Measurements from ENCODE around the gene ZDHHC14. TPM values are rescaled to one million over a fixed set of nuclear protein-coding genes. Genes with fewer than 3 reads are reported as not detected.

ZDHHC14 gene
- total RNA-seq, 1 donor from 2014 or later = 6.8 TPM

GRCh38 chr6:157628463-157628862 lies 247.5 kb downstream of the ZDHHC14 start:
- no peaks in the 10 kb centered on the region for H3K9me3 ChIP-seq (ENCODE audit: control insufficient read depth in 3 of 3, low read length in 3 of 3)
- H3K9ac ChIP-seq (ENCODE audit: low read depth in 1 of 3, low read length in 3 of 3) = no peak overlapping the region
- no peak overlapping the region for H3K4me3 ChIP-seq (ENCODE audit: low read length in 3 of 3)
- H3K4me1 ChIP-seq (ENCODE audit: control insufficient read depth in 3 of 3, insufficient read depth in 3 of 3, low read length in 3 of 3) = peaks cover 13 to 19% (median 17%) of the 10 kb centered on the region in 3 donors
- peaks cover 0 to 3% (median 0%) of the 10 kb centered on the region in 3 donors for H3K36me3 ChIP-seq (ENCODE audit: control insufficient read depth in 3 of 3, insufficient read depth in 3 of 3, low read length in 3 of 3)
- no peaks in the 10 kb centered on the region for H3K27me3 ChIP-seq (ENCODE audit: control insufficient read depth in 3 of 3, insufficient read depth in 3 of 3, low read length in 3 of 3)
- H3K27ac ChIP-seq (ENCODE audit: low read depth, low read length) = no peak overlapping the region

- no peak overlapping the region for H3K4me3 ChIP-seq (ENCODE audit: low read length in 3 of 3)
- H3K27me3 ChIP-seq (ENCODE audit: control insufficient read depth in 3 of 3, insufficient read depth in 3 of 3, low read length in 3 of 3) = no peaks in the 10 kb centered on the region
- no peak overlapping the region for H3K9ac ChIP-seq (ENCODE audit: low read depth in 1 of 3, low read length in 3 of 3)
- peaks cover 0 to 3% (median 0%) of the 10 kb centered on the region in 3 donors for H3K36me3 ChIP-seq (ENCODE audit: control insufficient read depth in 3 of 3, insufficient read depth in 3 of 3, low read length in 3 of 3)
- peaks cover 13 to 19% (median 17%) of the 10 kb centered on the region in 3 donors for H3K4me1 ChIP-seq (ENCODE audit: control insufficient read depth in 3 of 3, insufficient read depth in 3 of 3, low read length in 3 of 3)
- no peak overlapping the region for H3K27ac ChIP-seq (ENCODE audit: low read depth, low read length)
- no peaks in the 10 kb centered on the region for H3K9me3 ChIP-seq (ENCODE audit: control insufficient read depth in 3 of 3, low read length in 3 of 3)
These were observed 248.2 kb downstream of the ZDHHC14 start for GRCh38 chr6:157629220-157629619.

- H3K27me3 ChIP-seq (ENCODE audit: control insufficient read depth in 3 of 3, insufficient read depth in 3 of 3, low read length in 3 of 3) = no peaks in the 10 kb centered on the region
- peaks cover 13 to 17% (median 16%) of the 10 kb centered on the region in 3 donors for H3K4me1 ChIP-seq (ENCODE audit: control insufficient read depth in 3 of 3, insufficient read depth in 3 of 3, low read length in 3 of 3)
- no peak overlapping the region for H3K9ac ChIP-seq (ENCODE audit: low read depth in 1 of 3, low read length in 3 of 3)
- H3K27ac ChIP-seq (ENCODE audit: low read depth, low read length) = no peak overlapping the region
- H3K4me3 ChIP-seq (ENCODE audit: low read length in 3 of 3) = no peak overlapping the region
- H3K36me3 ChIP-seq (ENCODE audit: control insufficient read depth in 3 of 3, insufficient read depth in 3 of 3, low read length in 3 of 3) = peaks cover 0 to 3% (median 0%) of the 10 kb centered on the region in 3 donors
- no peaks in the 10 kb centered on the region for H3K9me3 ChIP-seq (ENCODE audit: control insufficient read depth in 3 of 3, low read length in 3 of 3)
These were observed 249.6 kb downstream of the ZDHHC14 start for GRCh38 chr6:157630463-157631080.

- Histone ChIP-seq H3K9ac (ENCODE audit: low read depth in 1 of 3, low read length in 3 of 3) (peak overlapping the region in 1 of 3 donors; percentile 45), H3K9me3 (ENCODE audit: control insufficient read depth in 3 of 3, low read length in 3 of 3) (no peaks in the 10 kb centered on the region), H3K4me3 (ENCODE audit: low read length in 3 of 3) (peak overlapping the region in 1 of 3 donors; percentile 54), H3K27me3 (ENCODE audit: control insufficient read depth in 3 of 3, insufficient read depth in 3 of 3, low read length in 3 of 3) (no peaks in the 10 kb centered on the region), H3K4me1 (ENCODE audit: control insufficient read depth in 3 of 3, insufficient read depth in 3 of 3, low read length in 3 of 3) (peaks cover 13 to 17% (median 16%) of the 10 kb centered on the region in 3 donors), H3K36me3 (ENCODE audit: control insufficient read depth in 3 of 3, insufficient read depth in 3 of 3, low read length in 3 of 3) (peaks cover 0 to 3% (median 0%) of the 10 kb centered on the region in 3 donors), H3K27ac (ENCODE audit: low read depth, low read length) (no peak overlapping the region)
These were observed 250.4 kb downstream of the ZDHHC14 start for GRCh38 chr6:157631412-157631811.

GRCh38 chr6:157631838-157632614 lies 251.0 kb downstream of the ZDHHC14 start:
- Histone ChIP-seq H3K27ac (ENCODE audit: low read depth, low read length) (no peak overlapping the region), H3K9ac (ENCODE audit: low read depth in 1 of 3, low read length in 3 of 3) (peak overlapping the region in 1 of 3 donors; percentile 35), H3K27me3 (ENCODE audit: control insufficient read depth in 3 of 3, insufficient read depth in 3 of 3, low read length in 3 of 3) (no peaks in the 10 kb centered on the region), H3K4me1 (ENCODE audit: control insufficient read depth in 3 of 3, insufficient read depth in 3 of 3, low read length in 3 of 3) (peaks cover 13 to 17% (median 16%) of the 10 kb centered on the region in 3 donors), H3K9me3 (ENCODE audit: control insufficient read depth in 3 of 3, low read length in 3 of 3) (no peaks in the 10 kb centered on the region), H3K4me3 (ENCODE audit: low read length in 3 of 3) (peak overlapping the region in 1 of 3 donors; percentile 54), H3K36me3 (ENCODE audit: control insufficient read depth in 3 of 3, insufficient read depth in 3 of 3, low read length in 3 of 3) (peaks cover 0 to 3% (median 0%) of the 10 kb centered on the region in 3 donors)

- Histone ChIP-seq H3K9me3 (ENCODE audit: control insufficient read depth in 3 of 3, low read length in 3 of 3) (no peaks in the 10 kb centered on the region), H3K36me3 (ENCODE audit: control insufficient read depth in 3 of 3, insufficient read depth in 3 of 3, low read length in 3 of 3) (peaks cover 0 to 3% (median 0%) of the 10 kb centered on the region in 3 donors), H3K27me3 (ENCODE audit: control insufficient read depth in 3 of 3, insufficient read depth in 3 of 3, low read length in 3 of 3) (no peaks in the 10 kb centered on the region), H3K27ac (ENCODE audit: low read depth, low read length) (no peak overlapping the region), H3K4me1 (ENCODE audit: control insufficient read depth in 3 of 3, insufficient read depth in 3 of 3, low read length in 3 of 3) (peaks cover 13 to 17% (median 16%) of the 10 kb centered on the region in 3 donors), H3K4me3 (ENCODE audit: low read length in 3 of 3) (no peak overlapping the region), H3K9ac (ENCODE audit: low read depth in 1 of 3, low read length in 3 of 3) (no peak overlapping the region)
These were observed 251.8 kb downstream of the ZDHHC14 start for GRCh38 chr6:157632821-157633220.

- Histone ChIP-seq H3K27me3 (ENCODE audit: control insufficient read depth in 3 of 3, insufficient read depth in 3 of 3, low read length in 3 of 3) (no peaks in the 10 kb centered on the region), H3K36me3 (ENCODE audit: control insufficient read depth in 3 of 3, insufficient read depth in 3 of 3, low read length in 3 of 3) (peaks cover 0 to 3% (median 0%) of the 10 kb centered on the region in 3 donors), H3K4me1 (ENCODE audit: control insufficient read depth in 3 of 3, insufficient read depth in 3 of 3, low read length in 3 of 3) (peaks cover 13 to 17% (median 16%) of the 10 kb centered on the region in 3 donors), H3K4me3 (ENCODE audit: low read length in 3 of 3) (no peak overlapping the region), H3K27ac (ENCODE audit: low read depth, low read length) (no peak overlapping the region), H3K9me3 (ENCODE audit: control insufficient read depth in 3 of 3, low read length in 3 of 3) (no peaks in the 10 kb centered on the region), H3K9ac (ENCODE audit: low read depth in 1 of 3, low read length in 3 of 3) (no peak overlapping the region)
These were observed 253.6 kb downstream of the ZDHHC14 start for GRCh38 chr6:157634546-157634945.

GRCh38 chr6:157635388-157636244 lies 254.6 kb downstream of the ZDHHC14 start:
- Histone ChIP-seq H3K9ac (ENCODE audit: low read depth in 1 of 3, low read length in 3 of 3) (no peak overlapping the region), H3K27ac (ENCODE audit: low read depth, low read length) (no peak overlapping the region), H3K9me3 (ENCODE audit: control insufficient read depth in 3 of 3, low read length in 3 of 3) (no peaks in the 10 kb centered on the region), H3K4me3 (ENCODE audit: low read length in 3 of 3) (no peak overlapping the region), H3K4me1 (ENCODE audit: control insufficient read depth in 3 of 3, insufficient read depth in 3 of 3, low read length in 3 of 3) (peaks cover 13 to 17% (median 16%) of the 10 kb centered on the region in 3 donors), H3K27me3 (ENCODE audit: control insufficient read depth in 3 of 3, insufficient read depth in 3 of 3, low read length in 3 of 3) (no peaks in the 10 kb centered on the region), H3K36me3 (ENCODE audit: control insufficient read depth in 3 of 3, insufficient read depth in 3 of 3, low read length in 3 of 3) (peaks cover 0 to 3% (median 0%) of the 10 kb centered on the region in 3 donors)

- Histone ChIP-seq H3K27me3 (ENCODE audit: control insufficient read depth in 3 of 3, insufficient read depth in 3 of 3, low read length in 3 of 3) (no peaks in the 10 kb centered on the region), H3K4me1 (ENCODE audit: control insufficient read depth in 3 of 3, insufficient read depth in 3 of 3, low read length in 3 of 3) (peaks cover 0 to 4% (median 4%) of the 10 kb centered on the region in 3 donors), H3K4me3 (ENCODE audit: low read length in 3 of 3) (no peak overlapping the region), H3K36me3 (ENCODE audit: control insufficient read depth in 3 of 3, insufficient read depth in 3 of 3, low read length in 3 of 3) (peaks cover 0 to 3% (median 0%) of the 10 kb centered on the region in 3 donors), H3K9me3 (ENCODE audit: control insufficient read depth in 3 of 3, low read length in 3 of 3) (no peaks in the 10 kb centered on the region), H3K9ac (ENCODE audit: low read depth in 1 of 3, low read length in 3 of 3) (no peak overlapping the region), H3K27ac (ENCODE audit: low read depth, low read length) (no peak overlapping the region)
These were observed 256.5 kb downstream of the ZDHHC14 start for GRCh38 chr6:157637516-157637915.

Measured in skeletal muscle tissue (tissue), 4 donors.